SU-DHL-6 (cell line): ENCODE data around the gene FBXW4.

ENCODE experiments used
- H2AFZ ChIP-seq: fragments of 200-600 bp; sonication (generic); 2 replicates; pipeline ENCODE4 v1.6.1; 2014; ENCODE audit warnings: low read depth, mild to moderate bottlenecking, moderate library complexity, mixed read lengths, antibody characterized with exemption, low read length; ENCODE audit not compliant: severe bottlenecking
- H3F3A ChIP-seq: fragments of 200-600 bp; shearing (Covaris generic); 2 replicates; pipeline ENCODE4 v1.6.0; 2016; ENCODE audit warnings: antibody characterized with exemption, mild to moderate bottlenecking; ENCODE audit not compliant: insufficient read depth
- H3K27ac ChIP-seq: fragments of 200-600 bp; sonication (generic); 2 replicates; pipeline ENCODE4 v1.5.1; 2016; ENCODE audit warnings: low read depth, mild to moderate bottlenecking, low read length, moderate library complexity, mixed read lengths
- H3K27me3 ChIP-seq: fragments of 200-600 bp; sonication (generic), shearing (Covaris generic); 2 replicates; pipeline ENCODE4 v1.6.0; 2014; ENCODE audit warnings: mild to moderate bottlenecking, low read length
- H3K36me3 ChIP-seq: fragments of 200-600 bp; sonication (generic); 2 replicates; pipeline ENCODE4 v1.6.1; 2014; ENCODE audit warnings: mild to moderate bottlenecking, low read length, mixed read lengths
- H3K4me2 ChIP-seq: fragments of 300-600, 200-600 bp; shearing (Covaris generic), sonication (generic); 2 replicates; pipeline ENCODE4 v1.6.0; 2014; ENCODE audit warnings: low read length, low read depth, mild to moderate bottlenecking; ENCODE audit not compliant: poor library complexity, severe bottlenecking
- H3K4me3 ChIP-seq: fragments of 200-600 bp; sonication (generic); 2 replicates; pipeline ENCODE4 v1.5.1; 2014; ENCODE audit warnings: antibody characterized with exemption, low read length, mild to moderate bottlenecking, mixed read lengths; ENCODE audit not compliant: insufficient read depth, poor library complexity, severe bottlenecking
- H3K79me2 ChIP-seq: fragments of 200-600 bp; sonication (generic); 2 replicates; pipeline ENCODE4 v1.6.1; 2014; ENCODE audit warnings: mild to moderate bottlenecking, low read length, moderate library complexity; ENCODE audit not compliant: insufficient read depth
- H3K9ac ChIP-seq: fragments of 200-600 bp; sonication (generic); 2 replicates; pipeline ENCODE4 v1.7.0; 2014; ENCODE audit warnings: mild to moderate bottlenecking, low read length
- H3K9me2 ChIP-seq: fragments of 200-600 bp; sonication (generic); replicated peaks from 2 replicates; pipeline ENCODE4 v1.6.1; 2014; ENCODE audit warnings: low read length; ENCODE audit not compliant: insufficient read depth
- H3K9me3 ChIP-seq: fragments of 200-600 bp; sonication (generic); 2 replicates; pipeline ENCODE4 v1.6.1; 2014; ENCODE audit warnings: low read length, mixed read lengths; ENCODE audit not compliant: insufficient read depth
- H4K20me1 ChIP-seq: fragments of 200-600 bp; sonication (generic); 2 replicates; pipeline ENCODE4 v1.6.1; 2014; ENCODE audit warnings: low read depth, mild to moderate bottlenecking, antibody characterized with exemption, low read length, moderate library complexity, mixed read lengths
- EZH2phosphoT487 ChIP-seq: fragments of 200-600 bp; sonication (generic), shearing (Covaris generic); conservative IDR thresholded peaks from 2 replicates; pipeline ENCODE4 v1.6.1; 2018; ENCODE audit warnings: mild to moderate bottlenecking, antibody characterized with exemption, low read length, moderate library complexity, mixed read lengths
- TF ChIP-seq, protein P1 (sequence below): fragments of 200-600 bp; sonication (generic); IDR thresholded peaks from one replicate; pipeline ENCODE4 v1.5.1; 2017; ENCODE audit warnings: antibody characterized with exemption, mild to moderate bottlenecking, low read length, moderate library complexity; ENCODE audit not compliant: insufficient read depth, poor library complexity, severe bottlenecking

The FBXW4 gene, protein sequence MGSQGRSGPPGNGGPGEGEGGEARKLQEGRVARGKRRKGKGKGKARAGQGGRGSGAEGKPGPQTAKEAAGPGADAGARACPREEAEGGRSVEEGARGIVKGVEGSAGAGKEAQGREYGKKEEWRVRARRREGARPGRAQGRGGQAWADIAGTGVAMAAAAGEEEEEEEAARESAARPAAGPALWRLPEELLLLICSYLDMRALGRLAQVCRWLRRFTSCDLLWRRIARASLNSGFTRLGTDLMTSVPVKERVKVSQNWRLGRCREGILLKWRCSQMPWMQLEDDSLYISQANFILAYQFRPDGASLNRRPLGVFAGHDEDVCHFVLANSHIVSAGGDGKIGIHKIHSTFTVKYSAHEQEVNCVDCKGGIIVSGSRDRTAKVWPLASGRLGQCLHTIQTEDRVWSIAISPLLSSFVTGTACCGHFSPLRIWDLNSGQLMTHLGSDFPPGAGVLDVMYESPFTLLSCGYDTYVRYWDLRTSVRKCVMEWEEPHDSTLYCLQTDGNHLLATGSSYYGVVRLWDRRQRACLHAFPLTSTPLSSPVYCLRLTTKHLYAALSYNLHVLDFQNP

DNA sequence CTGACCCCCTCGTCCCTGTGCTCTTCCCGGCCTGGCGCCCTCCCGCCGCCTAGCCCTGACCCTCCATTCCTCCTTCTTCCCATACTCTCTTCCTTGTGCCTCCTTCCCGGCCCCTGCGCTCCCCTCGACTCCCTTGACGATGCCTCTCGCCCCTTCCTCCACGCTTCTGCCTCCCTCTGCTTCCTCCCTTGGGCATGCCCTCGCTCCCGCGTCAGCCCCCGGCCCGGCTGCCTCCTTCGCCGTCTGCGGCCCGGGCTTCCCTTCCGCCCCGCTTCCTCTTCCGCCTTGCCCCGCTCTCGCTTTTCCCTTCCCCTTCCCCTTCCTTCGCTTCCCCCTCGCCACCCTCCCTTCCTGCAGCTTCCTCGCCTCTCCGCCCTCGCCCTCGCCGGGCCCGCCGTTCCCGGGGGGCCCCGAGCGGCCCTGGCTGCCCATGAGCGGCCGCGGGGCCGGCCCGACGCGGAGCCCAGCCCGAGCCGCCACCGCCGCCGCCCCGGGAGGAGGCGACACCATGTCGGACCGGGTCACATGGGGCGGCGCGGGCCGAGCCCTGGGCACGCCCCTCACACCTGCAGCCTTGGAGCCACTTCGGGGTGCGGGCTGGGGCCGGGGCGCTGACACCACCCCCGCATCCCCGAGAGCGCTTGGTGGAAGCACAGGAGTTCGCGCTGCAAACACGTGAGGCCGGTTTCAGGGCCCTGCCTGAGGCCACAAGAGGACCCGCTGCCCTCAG, at the start of gene FBXW4:
FBXW4 (minus strand) TSS at position 497 of the 730 bp plus-strand sequence; CDS start at position 432, 65 bp downstream.
- Histone ChIP-seq H3K9ac (peak within 1 kb of the TSS; percentile 99), H3K9me3 (no peaks in the 10 kb centered on the region), H3K4me2 (peak within 1 kb of the TSS; percentile 87), H3K9me2 (no peaks in the 10 kb centered on the region), H3K36me3 (no peaks in the 10 kb centered on the region), H3K79me2 (peaks cover 40% of the 10 kb centered on the region), H3K4me3 (peak within 1 kb of the TSS; percentile 66), H2AFZ (peak within 1 kb of the TSS; percentile 20), H4K20me1 (0 out of 2 replicates have a peak, but pooled peaks cover 7% of the 10 kb centered on the region), H3F3A (peaks cover 15% of the 10 kb centered on the region), H3K27me3 (no peaks in the 10 kb centered on the region), H3K27ac (peak within 1 kb of the TSS; percentile 89)
- TF ChIP-seq, protein P1, sequence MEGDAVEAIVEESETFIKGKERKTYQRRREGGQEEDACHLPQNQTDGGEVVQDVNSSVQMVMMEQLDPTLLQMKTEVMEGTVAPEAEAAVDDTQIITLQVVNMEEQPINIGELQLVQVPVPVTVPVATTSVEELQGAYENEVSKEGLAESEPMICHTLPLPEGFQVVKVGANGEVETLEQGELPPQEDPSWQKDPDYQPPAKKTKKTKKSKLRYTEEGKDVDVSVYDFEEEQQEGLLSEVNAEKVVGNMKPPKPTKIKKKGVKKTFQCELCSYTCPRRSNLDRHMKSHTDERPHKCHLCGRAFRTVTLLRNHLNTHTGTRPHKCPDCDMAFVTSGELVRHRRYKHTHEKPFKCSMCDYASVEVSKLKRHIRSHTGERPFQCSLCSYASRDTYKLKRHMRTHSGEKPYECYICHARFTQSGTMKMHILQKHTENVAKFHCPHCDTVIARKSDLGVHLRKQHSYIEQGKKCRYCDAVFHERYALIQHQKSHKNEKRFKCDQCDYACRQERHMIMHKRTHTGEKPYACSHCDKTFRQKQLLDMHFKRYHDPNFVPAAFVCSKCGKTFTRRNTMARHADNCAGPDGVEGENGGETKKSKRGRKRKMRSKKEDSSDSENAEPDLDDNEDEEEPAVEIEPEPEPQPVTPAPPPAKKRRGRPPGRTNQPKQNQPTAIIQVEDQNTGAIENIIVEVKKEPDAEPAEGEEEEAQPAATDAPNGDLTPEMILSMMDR = no peak
- TF ChIP-seq EZH2phosphoT487 = no peak

DNA sequence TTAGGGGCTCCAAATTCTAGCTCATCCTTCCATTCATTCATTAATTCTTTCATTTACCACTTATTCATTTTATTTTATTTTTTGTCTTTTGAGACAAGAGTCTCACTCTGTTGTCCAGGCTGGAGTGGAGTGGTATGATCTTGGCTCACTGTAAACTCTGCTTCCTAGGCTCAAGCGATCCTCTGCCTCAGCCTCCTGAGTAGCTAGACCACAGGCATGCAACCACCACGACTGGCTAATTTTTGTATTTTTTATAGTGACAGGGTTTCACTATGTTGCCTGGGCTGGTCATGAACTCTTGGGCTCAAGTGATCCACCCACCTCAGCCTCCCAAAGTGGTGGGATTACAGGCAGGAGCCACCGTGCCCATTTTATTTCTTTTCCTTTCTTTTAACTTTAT, 49.3 kb upstream of the FBXW4 start:
- no peaks in the 10 kb centered on the region for H3K27me3 ChIP-seq
- no peaks in the 10 kb centered on the region for H3K9me3 ChIP-seq
- no peaks in the 10 kb centered on the region for H3F3A ChIP-seq
- H2AFZ ChIP-seq = no peak overlapping the region
- TF ChIP-seq, protein P1 = no peak
- no peak for TF ChIP-seq EZH2phosphoT487
- no peak overlapping the region for H3K9ac ChIP-seq
- H3K36me3 ChIP-seq = no peaks in the 10 kb centered on the region
- H3K27ac ChIP-seq = no peak overlapping the region
- H3K4me3 ChIP-seq = no peak overlapping the region
- H3K9me2 ChIP-seq = no peaks in the 10 kb centered on the region
- no peak overlapping the region for H3K4me2 ChIP-seq
- H4K20me1 ChIP-seq = no peaks in the 10 kb centered on the region
- no peaks in the 10 kb centered on the region for H3K79me2 ChIP-seq

DNA sequence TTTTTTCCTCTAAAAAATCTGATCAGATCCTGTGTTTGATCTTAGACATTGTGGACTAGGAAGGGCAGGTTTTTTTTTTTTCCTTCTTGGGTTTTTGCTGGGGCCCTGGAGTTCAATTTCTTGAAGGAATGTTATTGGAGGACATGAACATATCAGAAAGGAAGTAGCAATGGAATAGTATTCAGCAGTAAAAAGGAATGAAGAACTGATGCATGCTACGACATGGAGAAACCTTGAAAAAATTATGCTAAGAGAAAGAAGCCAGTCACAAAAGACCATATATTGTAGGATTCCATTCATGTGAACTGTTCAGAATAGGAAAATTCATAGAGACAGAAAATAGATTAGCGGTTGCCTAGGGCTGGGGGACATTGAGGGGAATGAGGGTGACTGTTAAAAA, 47.0 kb upstream of the FBXW4 start:
- Histone ChIP-seq H3K9ac (no peak overlapping the region), H3K9me3 (no peaks in the 10 kb centered on the region), H3K4me3 (no peak overlapping the region), H3K79me2 (no peaks in the 10 kb centered on the region), H3K4me2 (no peak overlapping the region), H3K27ac (no peak overlapping the region), H2AFZ (no peak overlapping the region), H3K9me2 (no peaks in the 10 kb centered on the region), H3K36me3 (no peaks in the 10 kb centered on the region), H4K20me1 (no peaks in the 10 kb centered on the region), H3K27me3 (no peaks in the 10 kb centered on the region), H3F3A (no peaks in the 10 kb centered on the region)
- TF ChIP-seq, protein P1 = no peak
- TF ChIP-seq EZH2phosphoT487 = no peak
